HFF-Myc (cell line): Measurements from ENCODE around the gene CDKN2A.

ENCODE experiments used
- DNase-seq: peaks from one replicate; pipeline ENCODE4 v3.0.0-alpha.2; 2011; ENCODE audit warnings: low read depth; ENCODE audit errors: extremely low read depth
- H3K4me3 ChIP-seq: replicated peaks from 2 replicates; pipeline ENCODE4 v1.5.1; 2011; ENCODE audit warnings: low read depth, mild to moderate bottlenecking, control low read depth, low read length
- TF ChIP-seq, protein P1 (sequence below): IDR thresholded peaks from 2 replicates; pipeline ENCODE4 v1.5.1; 2012; ENCODE audit warnings: mild to moderate bottlenecking, low read depth, low read length, control low read depth; ENCODE audit errors: missing control alignments

The CDKN2A gene

DNA sequence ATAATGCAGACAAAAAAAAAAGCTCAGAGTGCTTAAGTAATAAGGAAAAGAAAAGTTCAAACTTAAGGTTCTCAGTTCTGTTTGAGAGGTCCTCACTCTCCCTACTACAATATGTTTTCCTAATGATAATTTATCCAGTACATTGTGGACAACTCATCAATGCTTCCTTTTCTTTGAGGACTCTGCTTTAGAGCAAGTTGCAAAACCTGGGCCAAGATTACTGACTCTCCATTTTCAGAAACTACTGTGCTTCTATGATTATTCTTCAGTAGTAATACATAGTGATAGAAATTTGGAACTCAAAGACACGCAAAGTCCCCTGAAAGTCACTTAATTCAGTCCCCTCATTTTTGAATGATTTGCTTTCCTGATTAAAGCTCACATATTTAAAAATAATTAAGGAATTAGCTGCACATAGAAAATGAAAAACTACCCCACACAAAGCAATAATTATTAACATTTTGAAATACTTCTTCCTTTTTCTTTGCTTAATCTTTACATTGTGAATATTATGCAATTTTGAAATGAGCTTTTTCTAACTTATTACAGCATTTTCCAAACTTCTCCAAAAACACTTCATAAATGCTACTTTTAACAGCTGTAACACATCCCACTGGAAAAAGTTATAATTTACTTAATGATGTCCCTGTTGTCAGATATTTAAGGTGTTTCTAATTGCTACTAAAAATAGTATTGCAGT lies 11.2 kb downstream of the CDKN2A start:
- no peak overlapping the region for H3K4me3 ChIP-seq
- DNase-seq, result no peak
- TF ChIP-seq, protein P1, sequence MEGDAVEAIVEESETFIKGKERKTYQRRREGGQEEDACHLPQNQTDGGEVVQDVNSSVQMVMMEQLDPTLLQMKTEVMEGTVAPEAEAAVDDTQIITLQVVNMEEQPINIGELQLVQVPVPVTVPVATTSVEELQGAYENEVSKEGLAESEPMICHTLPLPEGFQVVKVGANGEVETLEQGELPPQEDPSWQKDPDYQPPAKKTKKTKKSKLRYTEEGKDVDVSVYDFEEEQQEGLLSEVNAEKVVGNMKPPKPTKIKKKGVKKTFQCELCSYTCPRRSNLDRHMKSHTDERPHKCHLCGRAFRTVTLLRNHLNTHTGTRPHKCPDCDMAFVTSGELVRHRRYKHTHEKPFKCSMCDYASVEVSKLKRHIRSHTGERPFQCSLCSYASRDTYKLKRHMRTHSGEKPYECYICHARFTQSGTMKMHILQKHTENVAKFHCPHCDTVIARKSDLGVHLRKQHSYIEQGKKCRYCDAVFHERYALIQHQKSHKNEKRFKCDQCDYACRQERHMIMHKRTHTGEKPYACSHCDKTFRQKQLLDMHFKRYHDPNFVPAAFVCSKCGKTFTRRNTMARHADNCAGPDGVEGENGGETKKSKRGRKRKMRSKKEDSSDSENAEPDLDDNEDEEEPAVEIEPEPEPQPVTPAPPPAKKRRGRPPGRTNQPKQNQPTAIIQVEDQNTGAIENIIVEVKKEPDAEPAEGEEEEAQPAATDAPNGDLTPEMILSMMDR, result no peak

DNA sequence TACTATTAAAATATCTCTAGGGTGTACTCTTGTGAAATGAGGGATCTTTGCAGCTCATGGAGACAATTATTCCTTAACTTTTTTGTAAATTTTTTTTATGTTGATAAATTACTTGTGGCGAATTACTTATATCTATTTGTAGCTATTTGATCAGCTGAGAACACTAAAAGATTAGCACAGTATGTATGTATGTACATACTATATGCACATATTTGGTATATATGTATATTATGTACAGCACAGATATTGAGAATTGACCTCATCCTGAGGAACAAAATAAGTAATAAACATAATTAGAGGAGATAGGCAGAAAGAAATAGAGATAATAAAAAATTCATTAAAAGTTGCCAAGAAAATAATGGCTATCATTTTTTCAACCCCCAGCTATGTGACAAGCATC lies 11.8 kb downstream of the CDKN2A start:
- DNase-seq, result no peak
- TF ChIP-seq, protein P1, result no peak
- no peak overlapping the region for H3K4me3 ChIP-seq

DNA sequence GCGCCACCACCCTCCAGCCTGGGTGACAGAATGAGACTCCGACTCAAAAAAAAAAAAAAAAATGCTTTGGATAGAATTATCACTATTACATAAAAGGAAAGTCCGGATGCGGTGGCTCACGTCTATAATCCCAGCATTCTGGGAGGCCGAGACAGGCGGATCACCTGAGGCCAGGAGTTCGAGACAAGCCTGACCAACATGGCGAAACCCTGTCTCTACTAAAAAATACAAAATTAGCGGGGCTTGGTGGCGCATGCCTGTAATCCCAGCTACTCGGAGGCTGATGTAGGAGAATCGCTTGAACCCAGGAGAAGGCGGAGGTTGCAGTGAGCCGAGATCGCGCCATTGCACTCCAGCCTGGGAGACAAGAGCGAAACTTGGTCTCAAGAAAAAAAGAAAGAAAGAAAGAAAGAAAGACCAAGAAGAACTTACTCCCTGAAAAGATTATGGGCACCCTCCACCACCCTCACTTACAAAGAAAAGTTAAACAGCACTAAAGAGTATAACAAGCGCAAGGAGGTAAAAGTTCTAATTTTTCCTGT lies 17.8 kb downstream of the CDKN2A start:
- H3K4me3 ChIP-seq, result no peak overlapping the region
- TF ChIP-seq, protein P1, result no peak

DNA sequence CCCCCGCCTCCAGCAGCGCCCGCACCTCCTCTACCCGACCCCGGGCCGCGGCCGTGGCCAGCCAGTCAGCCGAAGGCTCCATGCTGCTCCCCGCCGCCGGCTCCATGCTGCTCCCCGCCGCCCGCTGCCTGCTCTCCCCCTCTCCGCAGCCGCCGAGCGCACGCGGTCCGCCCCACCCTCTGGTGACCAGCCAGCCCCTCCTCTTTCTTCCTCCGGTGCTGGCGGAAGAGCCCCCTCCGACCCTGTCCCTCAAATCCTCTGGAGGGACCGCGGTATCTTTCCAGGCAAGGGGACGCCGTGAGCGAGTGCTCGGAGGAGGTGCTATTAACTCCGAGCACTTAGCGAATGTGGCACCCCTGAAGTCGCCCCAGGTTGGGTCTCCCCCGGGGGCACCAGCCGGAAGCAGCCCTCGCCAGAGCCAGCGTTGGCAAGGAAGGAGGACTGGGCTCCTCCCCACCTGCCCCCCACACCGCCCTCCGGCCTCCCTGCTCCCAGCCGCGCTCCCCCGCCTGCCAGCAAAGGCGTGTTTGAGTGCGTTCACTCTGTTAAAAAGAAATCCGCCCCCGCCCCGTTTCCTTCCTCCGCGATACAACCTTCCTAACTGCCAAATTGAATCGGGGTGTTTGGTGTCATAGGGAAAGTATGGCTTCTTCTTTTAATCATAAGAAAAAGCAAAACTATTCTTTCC lies 19.3 kb downstream of the CDKN2A start:
- TF ChIP-seq, protein P1, result no peak
- H3K4me3 ChIP-seq, result peak overlapping the region; percentile 57
- no peak for DNase-seq

More for the DNA sequence above, 17.8 kb downstream of the CDKN2A start:
- DNase-seq, result no peak

DNA sequence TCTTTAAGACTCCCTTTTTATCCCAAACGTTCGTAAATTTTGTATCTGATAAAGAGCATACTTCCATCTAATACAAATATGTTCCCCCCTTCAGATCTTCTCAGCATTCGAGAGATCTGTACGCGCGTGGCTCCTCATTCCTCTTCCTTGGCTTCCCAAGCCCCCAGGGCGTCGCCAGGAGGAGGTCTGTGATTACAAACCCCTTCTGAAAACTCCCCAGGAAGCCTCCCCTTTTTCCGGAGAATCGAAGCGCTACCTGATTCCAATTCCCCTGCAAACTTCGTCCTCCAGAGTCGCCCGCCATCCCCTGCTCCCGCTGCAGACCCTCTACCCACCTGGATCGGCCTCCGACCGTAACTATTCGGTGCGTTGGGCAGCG lies 19.9 kb downstream of the CDKN2A start:
- TF ChIP-seq, protein P1, result no peak
- DNase-seq, result no peak

DNA sequence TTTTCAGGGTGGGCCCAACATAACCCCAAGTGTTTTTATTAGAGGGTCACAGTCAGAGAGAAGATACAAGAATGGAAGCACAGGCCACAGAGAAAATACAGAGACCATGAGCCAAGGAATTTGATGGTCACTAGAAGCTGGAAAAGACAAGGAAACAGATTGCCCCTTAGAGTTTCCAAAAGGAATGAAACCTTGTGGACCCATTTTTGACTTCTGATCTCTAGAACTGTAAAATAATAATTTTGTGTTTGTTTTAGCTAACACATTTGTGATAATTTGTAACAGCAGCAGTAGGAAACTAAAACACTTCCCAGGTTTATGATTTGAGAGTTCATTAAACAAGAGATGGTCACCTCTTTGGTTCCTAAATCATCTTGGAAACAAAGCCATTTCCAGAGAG lies 21.8 kb downstream of the CDKN2A start:
- TF ChIP-seq, protein P1, result no peak
- no peak overlapping the region for H3K4me3 ChIP-seq
- DNase-seq, result no peak

More for the DNA sequence above, 19.9 kb downstream of the CDKN2A start:
- peak overlapping the region; percentile 57 for H3K4me3 ChIP-seq
